ENCODE measurements around the gene MED13. TPM values are rescaled to one million over a fixed set of nuclear protein-coding genes. Genes with fewer than 3 reads are reported as not detected.
A peak's percentile ranks its signal among the peaks of the same experiment; 100 is the strongest.

The MED13 gene
- total RNA-seq, 2 donors from 2014 or later = 66.0 to 67.7 TPM

DNA sequence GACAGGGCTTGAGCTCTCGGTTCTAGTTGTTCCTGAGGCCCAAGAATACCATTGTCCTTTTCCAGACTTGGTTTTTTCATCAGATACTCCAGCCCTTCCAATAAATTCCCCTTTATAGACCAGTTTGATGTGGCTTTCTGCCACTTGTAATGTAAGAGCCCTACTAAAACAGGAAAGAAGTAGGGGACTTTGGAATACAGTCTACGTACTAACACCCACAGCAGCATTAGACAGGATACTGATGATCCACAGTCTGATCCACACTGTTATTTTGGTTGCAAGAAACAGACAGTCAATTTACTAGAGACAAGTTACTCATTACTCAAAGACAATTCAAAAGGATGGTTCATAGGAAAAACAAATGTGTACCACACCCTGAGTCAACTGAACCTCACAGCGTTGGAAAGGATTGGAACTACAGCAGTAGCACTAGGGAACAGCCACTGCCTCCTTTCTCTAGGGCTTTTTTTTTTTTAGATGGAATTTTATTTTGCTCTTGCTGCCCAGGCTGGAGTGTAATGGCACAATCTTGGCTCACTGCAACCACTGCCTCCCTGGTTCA, 45.9 kb upstream of the MED13 start:
- Histone ChIP-seq H3K9ac (ENCODE audit: extremely low read depth, low read length, poor library complexity, severe bottlenecking) (no peak overlapping the region), H3K9me3 (ENCODE audit: control insufficient read depth, low read length) (no peaks in the 10 kb centered on the region), H3K36me3 (ENCODE audit: control insufficient read depth, insufficient read depth, low read length) (no peaks in the 10 kb centered on the region), H3K4me3 (ENCODE audit: low read length) (no peak overlapping the region), H3K27me3 (ENCODE audit: control insufficient read depth, insufficient read depth, low read length, poor library complexity, severe bottlenecking) (no peaks in the 10 kb centered on the region), H3K27ac (ENCODE audit: low read depth, low read length) (no peak overlapping the region), H3K4me1 (ENCODE audit: control insufficient read depth, insufficient read depth, low read length) (no peaks in the 10 kb centered on the region)
- Mint-ChIP-seq H3K27ac (no peak overlapping the region), H3K36me3 (ENCODE audit: low read depth) (no peaks in the 10 kb centered on the region), H3K27me3 (ENCODE audit: insufficient read depth) (no peaks in the 10 kb centered on the region), H3K4me3 (no peak overlapping the region), H3K9me3 (no peaks in the 10 kb centered on the region), H3K4me1 (peaks cover 2% of the 10 kb centered on the region)
- TF ChIP-seq, protein P1, sequence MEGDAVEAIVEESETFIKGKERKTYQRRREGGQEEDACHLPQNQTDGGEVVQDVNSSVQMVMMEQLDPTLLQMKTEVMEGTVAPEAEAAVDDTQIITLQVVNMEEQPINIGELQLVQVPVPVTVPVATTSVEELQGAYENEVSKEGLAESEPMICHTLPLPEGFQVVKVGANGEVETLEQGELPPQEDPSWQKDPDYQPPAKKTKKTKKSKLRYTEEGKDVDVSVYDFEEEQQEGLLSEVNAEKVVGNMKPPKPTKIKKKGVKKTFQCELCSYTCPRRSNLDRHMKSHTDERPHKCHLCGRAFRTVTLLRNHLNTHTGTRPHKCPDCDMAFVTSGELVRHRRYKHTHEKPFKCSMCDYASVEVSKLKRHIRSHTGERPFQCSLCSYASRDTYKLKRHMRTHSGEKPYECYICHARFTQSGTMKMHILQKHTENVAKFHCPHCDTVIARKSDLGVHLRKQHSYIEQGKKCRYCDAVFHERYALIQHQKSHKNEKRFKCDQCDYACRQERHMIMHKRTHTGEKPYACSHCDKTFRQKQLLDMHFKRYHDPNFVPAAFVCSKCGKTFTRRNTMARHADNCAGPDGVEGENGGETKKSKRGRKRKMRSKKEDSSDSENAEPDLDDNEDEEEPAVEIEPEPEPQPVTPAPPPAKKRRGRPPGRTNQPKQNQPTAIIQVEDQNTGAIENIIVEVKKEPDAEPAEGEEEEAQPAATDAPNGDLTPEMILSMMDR (conservative IDR thresholded peaks at IDR 0.05) = no peak
- WGBS, 2 experiments (ENCODE audit: insufficient coverage in 1 of 2, insufficient read length in 1 of 2) = 94 to 100% methylated on average over 3 of the region's 3 CpGs
- DNase-seq = no peak

DNA sequence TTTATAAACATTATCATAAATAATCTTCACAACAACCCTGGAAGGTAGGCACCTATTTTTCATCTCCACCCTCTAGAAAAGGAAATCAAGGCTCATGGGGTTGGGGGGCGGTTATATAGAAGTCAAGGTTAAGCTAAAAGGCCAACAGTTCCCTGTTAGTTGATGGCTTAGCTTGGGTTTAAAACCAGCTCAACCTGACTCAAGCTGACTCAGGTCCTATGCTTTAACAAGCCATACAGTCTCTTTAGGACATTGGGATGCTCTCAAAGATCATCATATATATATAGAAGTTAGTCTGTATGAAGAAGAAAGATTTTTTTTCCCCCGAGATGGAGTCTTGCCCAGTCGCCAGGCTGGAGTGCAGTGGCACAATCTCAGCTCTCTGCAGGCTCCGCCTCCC, 44.8 kb upstream of the MED13 start:
- peaks cover 2% of the 10 kb centered on the region for H3K4me1 Mint-ChIP-seq
- H3K36me3 Mint-ChIP-seq (ENCODE audit: low read depth) = no peaks in the 10 kb centered on the region

DNA sequence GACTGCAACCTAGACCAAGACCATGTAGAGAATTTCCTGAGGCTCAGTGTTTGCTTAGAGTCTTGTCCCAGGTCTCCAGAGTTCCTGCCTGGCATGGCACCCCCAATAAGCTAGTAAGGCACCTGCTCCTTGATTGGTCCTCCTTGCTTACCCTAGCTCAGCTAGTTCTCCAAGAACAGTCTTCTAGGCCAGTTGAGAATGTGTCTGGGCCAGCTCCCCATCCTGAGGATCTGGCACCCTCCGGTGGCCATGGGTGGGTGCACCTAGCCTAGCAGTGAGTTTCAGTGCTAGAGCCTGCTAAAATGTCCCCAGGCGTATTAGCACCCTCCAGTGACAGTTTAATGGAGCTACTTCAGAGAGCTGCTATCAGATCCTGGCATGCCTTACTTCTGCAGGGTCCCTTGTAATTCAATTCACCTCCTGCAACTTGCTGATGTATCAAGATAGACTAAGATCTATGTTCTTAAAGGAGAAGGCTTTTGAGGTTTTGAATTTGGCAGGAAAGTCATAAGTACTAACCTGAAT, 44.4 kb upstream of the MED13 start:
- Mint-ChIP-seq H3K27me3 (ENCODE audit: insufficient read depth) (peaks cover 2% of the 10 kb centered on the region), H3K4me1 (peaks cover 2% of the 10 kb centered on the region), H3K36me3 (ENCODE audit: low read depth) (no peaks in the 10 kb centered on the region), H3K4me3 (no peak overlapping the region), H3K27ac (no peak overlapping the region), H3K9me3 (no peaks in the 10 kb centered on the region)
- Histone ChIP-seq H3K4me3 (ENCODE audit: low read length) (no peak overlapping the region), H3K27ac (ENCODE audit: low read depth, low read length) (no peak overlapping the region), H3K9ac (ENCODE audit: extremely low read depth, low read length, poor library complexity, severe bottlenecking) (no peak overlapping the region), H3K4me1 (ENCODE audit: control insufficient read depth, insufficient read depth, low read length) (no peaks in the 10 kb centered on the region), H3K27me3 (ENCODE audit: control insufficient read depth, insufficient read depth, low read length, poor library complexity, severe bottlenecking) (no peaks in the 10 kb centered on the region), H3K36me3 (ENCODE audit: control insufficient read depth, insufficient read depth, low read length) (no peaks in the 10 kb centered on the region), H3K9me3 (ENCODE audit: control insufficient read depth, low read length) (no peaks in the 10 kb centered on the region)
- TF ChIP-seq, protein P1 (conservative IDR thresholded peaks at IDR 0.05) = peak; percentile 97
- peak; percentile 97 for DNase-seq
- 37 to 100% methylated on average over 1 to 2 of the region's 2 CpGs for WGBS, 2 experiments (ENCODE audit: insufficient coverage in 1 of 2, insufficient read length in 1 of 2)

More for the DNA sequence above, 44.8 kb upstream of the MED13 start:
- Histone ChIP-seq H3K9me3 (ENCODE audit: control insufficient read depth, low read length) (no peaks in the 10 kb centered on the region), H3K4me3 (ENCODE audit: low read length) (no peak overlapping the region), H3K27me3 (ENCODE audit: control insufficient read depth, insufficient read depth, low read length, poor library complexity, severe bottlenecking) (no peaks in the 10 kb centered on the region), H3K36me3 (ENCODE audit: control insufficient read depth, insufficient read depth, low read length) (no peaks in the 10 kb centered on the region), H3K27ac (ENCODE audit: low read depth, low read length) (no peak overlapping the region), H3K9ac (ENCODE audit: extremely low read depth, low read length, poor library complexity, severe bottlenecking) (no peak overlapping the region), H3K4me1 (ENCODE audit: control insufficient read depth, insufficient read depth, low read length) (no peaks in the 10 kb centered on the region)
- no peak for DNase-seq
- Mint-ChIP-seq H3K27ac (no peak overlapping the region), H3K9me3 (no peaks in the 10 kb centered on the region), H3K4me3 (no peak overlapping the region), H3K27me3 (ENCODE audit: insufficient read depth) (peaks cover 2% of the 10 kb centered on the region)
- 83% methylated on average over 4 of the region's 4 CpGs for WGBS, 2 experiments (ENCODE audit: insufficient coverage in 1 of 2, insufficient read length in 1 of 2)
- TF ChIP-seq, protein P1 (conservative IDR thresholded peaks at IDR 0.05) = no peak

Data from endodermal cell (in vitro differentiated cells).